Measurements from ENCODE around the gene NCOR1. TPM values are rescaled to one million over a fixed set of nuclear protein-coding genes. Genes with fewer than 3 reads are reported as not detected.
A peak's percentile ranks its signal among the peaks of the same experiment; 100 is the strongest.

NCOR1 gene
- polyA plus RNA-seq, 1 of the 3 experiments (the other 2 are of a cell fraction) = 42.1 TPM

DNA sequence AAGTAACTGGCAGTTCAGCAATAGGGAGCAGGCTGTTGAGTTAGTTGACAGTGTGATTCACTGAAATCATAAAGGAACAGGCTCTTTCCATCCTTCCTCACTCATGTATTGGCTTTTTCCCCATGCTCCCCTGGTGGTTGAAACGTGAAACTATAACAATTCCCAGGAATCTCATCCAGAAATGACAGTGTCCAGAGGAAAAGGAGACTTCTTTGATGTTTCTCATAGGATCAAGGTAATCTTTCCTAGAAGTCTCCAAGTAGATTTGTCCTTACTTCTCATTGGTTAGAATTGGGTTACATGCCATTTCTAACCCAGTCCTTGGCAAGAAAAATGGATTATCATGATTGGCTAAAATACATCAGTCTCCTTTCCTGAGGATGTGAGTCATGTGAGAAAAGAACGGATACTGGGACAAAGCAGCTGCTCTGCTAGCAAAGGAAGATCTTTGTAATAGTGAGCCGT is 201.4 kb downstream of the NCOR1 start:
- Histone ChIP-seq H3K79me2 (ENCODE audit: insufficient read depth) (peaks cover 71% of the 10 kb centered on the region), H3K4me1 (ENCODE audit: control insufficient read depth in 1 of 2, insufficient read depth in 2 of 2, low read depth in 1 of 2, low read length in 1 of 2) (peaks cover 0 to 20% of the 10 kb centered on the region in 2 experiments; a peak in 2 of 4 replicates), H3K36me3 (replicated peaks in 1 of 2; ENCODE audit: control insufficient read depth in 1 of 2, insufficient read depth in 2 of 2, low read length in 1 of 2) (peaks cover 40 to 57% of the 10 kb centered on the region in 2 experiments), H2AFZ (ENCODE audit: low read depth) (no peak overlapping the region), H3K4me3 (ENCODE audit: low read depth in 2 of 2, low read length in 1 of 2) (no peak overlapping the region), H3K9me2 (no peaks in the 10 kb centered on the region), H3K9me3 (no peaks in the 10 kb centered on the region), H3K27ac (ENCODE audit: low read depth in 2 of 2, low read length in 1 of 2) (peak overlapping the region; percentile 20 to 91; a peak in 3 of 4 replicates), H3K4me2 (peak overlapping the region; percentile 48; the same call in 1 of the 2 replicates), H3F3A (replicated peaks; ENCODE audit: insufficient read depth) (peaks cover 54% of the 10 kb centered on the region), H3K27me3 (ENCODE audit: insufficient read depth) (no peaks in the 10 kb centered on the region), H4K20me1 (ENCODE audit: insufficient read depth) (peaks cover 3% of the 10 kb centered on the region; the same call in 1 of the 2 replicates), H3K9ac (peak overlapping the region; percentile 10; the same call in 1 of the 2 replicates)
- WGBS (ENCODE audit: low lambda C conversion rate) = 8% methylated on average over 3 of the region's 3 CpGs
- DNase-seq = peak; percentile 50
- ChIA-PET CTCF (interaction anchor here (0.5 to 3.7 kb wide), 9 partner anchors 9 to 69 kb away, joined by 3 to 18 read pairs (median 5); partner anchors contain the start of genes ADORA2B, TTC19 and ZSWIM7), POLR2A (no interaction called here)
- TF ChIP-seq, protein P1, sequence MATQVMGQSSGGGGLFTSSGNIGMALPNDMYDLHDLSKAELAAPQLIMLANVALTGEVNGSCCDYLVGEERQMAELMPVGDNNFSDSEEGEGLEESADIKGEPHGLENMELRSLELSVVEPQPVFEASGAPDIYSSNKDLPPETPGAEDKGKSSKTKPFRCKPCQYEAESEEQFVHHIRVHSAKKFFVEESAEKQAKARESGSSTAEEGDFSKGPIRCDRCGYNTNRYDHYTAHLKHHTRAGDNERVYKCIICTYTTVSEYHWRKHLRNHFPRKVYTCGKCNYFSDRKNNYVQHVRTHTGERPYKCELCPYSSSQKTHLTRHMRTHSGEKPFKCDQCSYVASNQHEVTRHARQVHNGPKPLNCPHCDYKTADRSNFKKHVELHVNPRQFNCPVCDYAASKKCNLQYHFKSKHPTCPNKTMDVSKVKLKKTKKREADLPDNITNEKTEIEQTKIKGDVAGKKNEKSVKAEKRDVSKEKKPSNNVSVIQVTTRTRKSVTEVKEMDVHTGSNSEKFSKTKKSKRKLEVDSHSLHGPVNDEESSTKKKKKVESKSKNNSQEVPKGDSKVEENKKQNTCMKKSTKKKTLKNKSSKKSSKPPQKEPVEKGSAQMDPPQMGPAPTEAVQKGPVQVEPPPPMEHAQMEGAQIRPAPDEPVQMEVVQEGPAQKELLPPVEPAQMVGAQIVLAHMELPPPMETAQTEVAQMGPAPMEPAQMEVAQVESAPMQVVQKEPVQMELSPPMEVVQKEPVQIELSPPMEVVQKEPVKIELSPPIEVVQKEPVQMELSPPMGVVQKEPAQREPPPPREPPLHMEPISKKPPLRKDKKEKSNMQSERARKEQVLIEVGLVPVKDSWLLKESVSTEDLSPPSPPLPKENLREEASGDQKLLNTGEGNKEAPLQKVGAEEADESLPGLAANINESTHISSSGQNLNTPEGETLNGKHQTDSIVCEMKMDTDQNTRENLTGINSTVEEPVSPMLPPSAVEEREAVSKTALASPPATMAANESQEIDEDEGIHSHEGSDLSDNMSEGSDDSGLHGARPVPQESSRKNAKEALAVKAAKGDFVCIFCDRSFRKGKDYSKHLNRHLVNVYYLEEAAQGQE (IDR thresholded peaks at IDR 0.05; ENCODE audit: low read depth, low read length) = no peak
- TF ChIP-seq, protein P2, sequence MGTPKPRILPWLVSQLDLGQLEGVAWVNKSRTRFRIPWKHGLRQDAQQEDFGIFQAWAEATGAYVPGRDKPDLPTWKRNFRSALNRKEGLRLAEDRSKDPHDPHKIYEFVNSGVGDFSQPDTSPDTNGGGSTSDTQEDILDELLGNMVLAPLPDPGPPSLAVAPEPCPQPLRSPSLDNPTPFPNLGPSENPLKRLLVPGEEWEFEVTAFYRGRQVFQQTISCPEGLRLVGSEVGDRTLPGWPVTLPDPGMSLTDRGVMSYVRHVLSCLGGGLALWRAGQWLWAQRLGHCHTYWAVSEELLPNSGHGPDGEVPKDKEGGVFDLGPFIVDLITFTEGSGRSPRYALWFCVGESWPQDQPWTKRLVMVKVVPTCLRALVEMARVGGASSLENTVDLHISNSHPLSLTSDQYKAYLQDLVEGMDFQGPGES (IDR thresholded peaks at IDR 0.05; ENCODE audit: low read depth, low read length) = no peak
- no peak for TF ChIP-seq GABPA (IDR thresholded peaks at IDR 0.05; ENCODE audit: low read depth)
- no peak for TF ChIP-seq NRF1 (IDR thresholded peaks at IDR 0.05; ENCODE audit: low read depth, low read length)
- TF ChIP-seq SMC3 (IDR thresholded peaks at IDR 0.05; ENCODE audit: low read depth, low read length) = peak; percentile 6; the same call in 1 of the 2 replicates
- no peak for TF ChIP-seq FOXJ3 (CRISPR knock-in tag; IDR thresholded peaks at IDR 0.05)
- TF ChIP-seq TCF12 (IDR thresholded peaks at IDR 0.05) = no peak
- no peak for TF ChIP-seq TAF1 (IDR thresholded peaks at IDR 0.05; ENCODE audit: borderline replicate concordance, low read depth, low read length)
- TF ChIP-seq, protein P3, sequence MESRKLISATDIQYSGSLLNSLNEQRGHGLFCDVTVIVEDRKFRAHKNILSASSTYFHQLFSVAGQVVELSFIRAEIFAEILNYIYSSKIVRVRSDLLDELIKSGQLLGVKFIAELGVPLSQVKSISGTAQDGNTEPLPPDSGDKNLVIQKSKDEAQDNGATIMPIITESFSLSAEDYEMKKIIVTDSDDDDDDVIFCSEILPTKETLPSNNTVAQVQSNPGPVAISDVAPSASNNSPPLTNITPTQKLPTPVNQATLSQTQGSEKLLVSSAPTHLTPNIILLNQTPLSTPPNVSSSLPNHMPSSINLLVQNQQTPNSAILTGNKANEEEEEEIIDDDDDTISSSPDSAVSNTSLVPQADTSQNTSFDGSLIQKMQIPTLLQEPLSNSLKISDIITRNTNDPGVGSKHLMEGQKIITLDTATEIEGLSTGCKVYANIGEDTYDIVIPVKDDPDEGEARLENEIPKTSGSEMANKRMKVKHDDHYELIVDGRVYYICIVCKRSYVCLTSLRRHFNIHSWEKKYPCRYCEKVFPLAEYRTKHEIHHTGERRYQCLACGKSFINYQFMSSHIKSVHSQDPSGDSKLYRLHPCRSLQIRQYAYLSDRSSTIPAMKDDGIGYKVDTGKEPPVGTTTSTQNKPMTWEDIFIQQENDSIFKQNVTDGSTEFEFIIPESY (IDR thresholded peaks at IDR 0.05; ENCODE audit: borderline replicate concordance, low read depth) = no peak
- TF ChIP-seq, protein P4, sequence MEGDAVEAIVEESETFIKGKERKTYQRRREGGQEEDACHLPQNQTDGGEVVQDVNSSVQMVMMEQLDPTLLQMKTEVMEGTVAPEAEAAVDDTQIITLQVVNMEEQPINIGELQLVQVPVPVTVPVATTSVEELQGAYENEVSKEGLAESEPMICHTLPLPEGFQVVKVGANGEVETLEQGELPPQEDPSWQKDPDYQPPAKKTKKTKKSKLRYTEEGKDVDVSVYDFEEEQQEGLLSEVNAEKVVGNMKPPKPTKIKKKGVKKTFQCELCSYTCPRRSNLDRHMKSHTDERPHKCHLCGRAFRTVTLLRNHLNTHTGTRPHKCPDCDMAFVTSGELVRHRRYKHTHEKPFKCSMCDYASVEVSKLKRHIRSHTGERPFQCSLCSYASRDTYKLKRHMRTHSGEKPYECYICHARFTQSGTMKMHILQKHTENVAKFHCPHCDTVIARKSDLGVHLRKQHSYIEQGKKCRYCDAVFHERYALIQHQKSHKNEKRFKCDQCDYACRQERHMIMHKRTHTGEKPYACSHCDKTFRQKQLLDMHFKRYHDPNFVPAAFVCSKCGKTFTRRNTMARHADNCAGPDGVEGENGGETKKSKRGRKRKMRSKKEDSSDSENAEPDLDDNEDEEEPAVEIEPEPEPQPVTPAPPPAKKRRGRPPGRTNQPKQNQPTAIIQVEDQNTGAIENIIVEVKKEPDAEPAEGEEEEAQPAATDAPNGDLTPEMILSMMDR (IDR thresholded peaks at IDR 0.05) = peak; percentile 67
- TF ChIP-seq FOXM1 (IDR thresholded peaks at IDR 0.05; ENCODE audit: low read depth) = no peak
- TF ChIP-seq RCOR1 (IDR thresholded peaks at IDR 0.05; ENCODE audit: low read length) = no peak
- no peak for TF ChIP-seq EZH2phosphoT487 (IDR thresholded peaks at IDR 0.05; ENCODE audit: borderline replicate concordance, low read depth)
- TF ChIP-seq TEAD4 (IDR thresholded peaks at IDR 0.05; ENCODE audit: borderline replicate concordance, insufficient read depth) = no peak
- TF ChIP-seq JUND (IDR thresholded peaks at IDR 0.05) = peak; percentile 26; the same call in 1 of the 2 replicates
- no peak for TF ChIP-seq RAD21 (IDR thresholded peaks at IDR 0.05; ENCODE audit: low read length)
- TF ChIP-seq, protein P5, sequence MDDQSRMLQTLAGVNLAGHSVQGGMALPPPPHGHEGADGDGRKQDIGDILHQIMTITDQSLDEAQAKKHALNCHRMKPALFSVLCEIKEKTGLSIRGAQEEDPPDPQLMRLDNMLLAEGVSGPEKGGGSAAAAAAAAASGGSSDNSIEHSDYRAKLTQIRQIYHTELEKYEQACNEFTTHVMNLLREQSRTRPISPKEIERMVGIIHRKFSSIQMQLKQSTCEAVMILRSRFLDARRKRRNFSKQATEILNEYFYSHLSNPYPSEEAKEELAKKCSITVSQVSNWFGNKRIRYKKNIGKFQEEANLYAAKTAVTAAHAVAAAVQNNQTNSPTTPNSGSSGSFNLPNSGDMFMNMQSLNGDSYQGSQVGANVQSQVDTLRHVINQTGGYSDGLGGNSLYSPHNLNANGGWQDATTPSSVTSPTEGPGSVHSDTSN (IDR thresholded peaks at IDR 0.05) = no peak
- no peak for TF ChIP-seq YY1 (IDR thresholded peaks at IDR 0.05; ENCODE audit: low read depth)
- TF ChIP-seq POLR2AphosphoS5 (IDR thresholded peaks at IDR 0.05; ENCODE audit: low read depth, low read length) = peak; percentile 38; the same call in 1 of the 2 replicates
- TF ChIP-seq ELF1 (IDR thresholded peaks at IDR 0.05) = no peak
- TF ChIP-seq FOSL2 (IDR thresholded peaks at IDR 0.05; ENCODE audit: borderline replicate concordance, low read depth) = peak; percentile 44; the same call in 1 of the 2 replicates
- TF ChIP-seq EP300 (IDR thresholded peaks at IDR 0.05; ENCODE audit: borderline replicate concordance in 1 of 2, low read depth in 1 of 2, low read length in 1 of 2) = no peak; a peak in 1 of 4 replicates
- TF ChIP-seq, protein P6, sequence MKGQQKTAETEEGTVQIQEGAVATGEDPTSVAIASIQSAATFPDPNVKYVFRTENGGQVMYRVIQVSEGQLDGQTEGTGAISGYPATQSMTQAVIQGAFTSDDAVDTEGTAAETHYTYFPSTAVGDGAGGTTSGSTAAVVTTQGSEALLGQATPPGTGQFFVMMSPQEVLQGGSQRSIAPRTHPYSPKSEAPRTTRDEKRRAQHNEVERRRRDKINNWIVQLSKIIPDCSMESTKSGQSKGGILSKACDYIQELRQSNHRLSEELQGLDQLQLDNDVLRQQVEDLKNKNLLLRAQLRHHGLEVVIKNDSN (IDR thresholded peaks at IDR 0.05; ENCODE audit: borderline replicate concordance, low read depth) = no peak
- no peak for TF ChIP-seq GATA2 (CRISPR knock-in tag; IDR thresholded peaks at IDR 0.05)
